GM23338 (cell line): ENCODE data around the gene DIP2C. TPM values are rescaled to one million over a fixed set of nuclear protein-coding genes. Genes with fewer than 3 reads are reported as not detected.

ENCODE experiments used
- ATAC-seq: fragments of 200-7000 bp; cut with Tn5 transposase; 3 replicates; pipeline ENCODE4 v1.9.1; 2020
- DNase-seq: peaks from one replicate; pipeline ENCODE4 v3.0.0-alpha.2; 2015; ENCODE audit warnings: low spot score
- H2AFZ ChIP-seq: fragments of 200-600 bp; sonication (generic); 2 replicates; pipeline ENCODE4 v1.8.0; 2016; ENCODE audit warnings: antibody characterized with exemption, mild to moderate bottlenecking, moderate library complexity
- H3F3A ChIP-seq: fragments of 200-600 bp; sonication (generic); replicated peaks from 2 replicates; pipeline ENCODE4 v1.8.0; 2017; ENCODE audit warnings: antibody characterized with exemption, mixed run types, low read depth
- H3K27ac ChIP-seq: fragments of 200-600 bp; sonication (generic); 2 replicates; pipeline ENCODE4 v1.6.1; 2016; ENCODE audit warnings: low read depth
- H3K27me3 ChIP-seq: fragments of 200-600 bp; sonication (generic); 2 replicates; pipeline ENCODE4 v1.8.0; 2016; ENCODE audit warnings: mild to moderate bottlenecking, mixed run types, moderate library complexity; ENCODE audit not compliant: insufficient read depth
- H3K36me3 ChIP-seq: fragments of 200-600 bp; sonication (generic); 2 replicates; pipeline ENCODE4 v1.8.0; 2016; ENCODE audit warnings: mild to moderate bottlenecking; ENCODE audit not compliant: insufficient read depth
- H3K4me1 ChIP-seq: fragments of 200-600 bp; sonication (generic); 2 replicates; pipeline ENCODE4 v1.8.0; 2016; ENCODE audit warnings: mild to moderate bottlenecking, moderate library complexity; ENCODE audit not compliant: insufficient read depth
- H3K4me2 ChIP-seq: fragments of 200-600 bp; sonication (generic); 2 replicates; pipeline ENCODE4 v1.7.1; 2017; ENCODE audit warnings: mixed run types
- H3K4me3 ChIP-seq: fragments of 200-600 bp; sonication (generic); 2 replicates; pipeline ENCODE4 v1.6.1; 2016; ENCODE audit warnings: mixed run types
- H3K79me2 ChIP-seq: fragments of 200-600 bp; sonication (generic); replicated peaks from 2 replicates; pipeline ENCODE4 v1.8.0; 2017; ENCODE audit warnings: mild to moderate bottlenecking; ENCODE audit not compliant: insufficient read depth
- H3K9me2 ChIP-seq: fragments of 200-600 bp; sonication (generic); 2 replicates; pipeline ENCODE4 v1.8.0; 2017; ENCODE audit not compliant: insufficient read depth
- H4K20me1 ChIP-seq: fragments of 200-600 bp; sonication (generic); replicated peaks from 2 replicates; pipeline ENCODE4 v1.8.0; 2017; ENCODE audit warnings: mild to moderate bottlenecking; ENCODE audit not compliant: insufficient read depth
- H3K27ac Mint-ChIP-seq: 2 replicates; pipeline ENCODE4 v1.8.0; 2020; ENCODE audit warnings: inconsistent platforms, mild to moderate bottlenecking, moderate library complexity, mixed read lengths
- H3K27me3 Mint-ChIP-seq: 3 replicates; pipeline ENCODE4 v1.8.0; 2022; ENCODE audit warnings: low read depth, mild to moderate bottlenecking, moderate library complexity, mixed read lengths, inconsistent platforms; ENCODE audit not compliant: insufficient read depth, poor library complexity
- H3K36me3 Mint-ChIP-seq: 3 replicates; pipeline ENCODE4 v1.8.0; 2021; ENCODE audit warnings: low read depth, mild to moderate bottlenecking, inconsistent platforms, moderate library complexity, mixed read lengths
- H3K4me1 Mint-ChIP-seq: 3 replicates; pipeline ENCODE4 v1.8.0; 2020; ENCODE audit warnings: mild to moderate bottlenecking, inconsistent platforms, mixed read lengths
- H3K4me3 Mint-ChIP-seq: 3 replicates; pipeline ENCODE4 v1.8.0; 2021; ENCODE audit warnings: moderate library complexity, mild to moderate bottlenecking, inconsistent platforms, mixed read lengths
- H3K9me3 Mint-ChIP-seq: 3 replicates; pipeline ENCODE4 v1.8.0; 2020; ENCODE audit warnings: moderate library complexity, mild to moderate bottlenecking, inconsistent platforms, mixed read lengths
- CTCF ChIP-seq, 2 experiments: fragments of 200-600 bp in 1 of 2; sonication (generic) in 1 of 2; conservative IDR thresholded peaks; 2 replicates each; pipeline versions ENCODE4 v1.5.1 to v1.6.1; 2016 to 2017; ENCODE audit warnings: antibody characterized with exemption in 2 of 2, low read depth in 2 of 2, mild to moderate bottlenecking in 2 of 2, moderate library complexity in 1 of 2
- EZH2phosphoT487 ChIP-seq: fragments of 200-600 bp; sonication (generic); IDR thresholded peaks from one replicate; pipeline ENCODE4 v1.8.1; 2018; ENCODE audit warnings: antibody characterized with exemption; ENCODE audit not compliant: unreplicated experiment
- JUNB ChIP-seq: IDR thresholded peaks from one replicate; pipeline ENCODE4 v1.6.1; 2016; ENCODE audit warnings: antibody characterized with exemption; ENCODE audit not compliant: unreplicated experiment
- POLR2AphosphoS5 ChIP-seq: IDR thresholded peaks from 2 replicates; pipeline ENCODE4 v1.6.1; 2016; ENCODE audit warnings: antibody characterized with exemption, low read depth
- STAT1 ChIP-seq: IDR thresholded peaks from one replicate; pipeline ENCODE4 v1.6.1; 2016; ENCODE audit warnings: antibody characterized with exemption; ENCODE audit not compliant: unreplicated experiment
- ZNF114 ChIP-seq: fragments of 250-450 bp; sonication (Bioruptor Pico); IDR thresholded peaks from 2 replicates; pipeline ENCODE4 v1.5.0; 2020; ENCODE audit warnings: mild to moderate bottlenecking, moderate library complexity
- polyA plus RNA-seq: library from polyadenylated mRNA; unstranded; fragments of >200 nt; fragmentation: Nextera tagmentation; extraction: Ambion mirVana; gene quantifications from 2 replicates; pipeline ENCODE4 v1.2.1, GENCODE V29; 2016
- total RNA-seq: library from RNA; depleted of rRNA; stranded (reverse); fragments of >200 nt; shearing (Covaris generic); gene quantifications from 2 replicates; pipeline ENCODE4 v1.2.3, GENCODE V29; 2014
- TF ChIP-seq, protein P1 (sequence below): fragments of 250-450 bp; sonication (Bioruptor Pico); IDR thresholded peaks from 2 replicates; pipeline ENCODE4 v1.5.0; 2020; ENCODE audit warnings: mild to moderate bottlenecking, moderate library complexity
- TF ChIP-seq, protein P2 (sequence below): IDR thresholded peaks from one replicate; pipeline ENCODE4 v1.6.1; 2018; ENCODE audit warnings: antibody characterized with exemption; ENCODE audit not compliant: unreplicated experiment
- TF ChIP-seq, protein P3 (sequence below): IDR thresholded peaks from 2 replicates; pipeline ENCODE4 v1.6.1; 2016; ENCODE audit warnings: antibody characterized with exemption

The DIP2C gene
- total and polyA plus RNA-seq, 2 experiments from 2014 or later, result 5.1 to 7.7 TPM

DNA sequence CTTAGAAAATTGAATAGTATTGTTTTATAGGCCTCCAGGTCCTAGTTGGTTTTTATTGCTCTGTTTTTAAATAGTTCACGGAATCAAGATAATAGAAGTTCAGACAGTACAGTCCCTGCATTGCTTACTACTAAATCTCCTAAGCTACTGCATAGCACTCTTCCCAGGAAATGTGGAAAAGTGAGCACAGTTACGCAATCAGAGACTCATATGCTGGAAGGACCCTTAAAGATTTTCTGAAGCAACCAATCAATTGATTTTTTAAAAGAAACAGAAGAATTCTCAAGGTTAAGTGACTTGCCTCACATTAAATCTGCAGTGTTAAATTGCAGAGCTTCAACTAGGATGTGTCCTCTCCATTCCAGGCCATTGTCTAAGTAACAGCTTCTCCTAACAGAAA is 23.1 kb upstream of the DIP2C start (continued):
- TF ChIP-seq, protein P1, sequence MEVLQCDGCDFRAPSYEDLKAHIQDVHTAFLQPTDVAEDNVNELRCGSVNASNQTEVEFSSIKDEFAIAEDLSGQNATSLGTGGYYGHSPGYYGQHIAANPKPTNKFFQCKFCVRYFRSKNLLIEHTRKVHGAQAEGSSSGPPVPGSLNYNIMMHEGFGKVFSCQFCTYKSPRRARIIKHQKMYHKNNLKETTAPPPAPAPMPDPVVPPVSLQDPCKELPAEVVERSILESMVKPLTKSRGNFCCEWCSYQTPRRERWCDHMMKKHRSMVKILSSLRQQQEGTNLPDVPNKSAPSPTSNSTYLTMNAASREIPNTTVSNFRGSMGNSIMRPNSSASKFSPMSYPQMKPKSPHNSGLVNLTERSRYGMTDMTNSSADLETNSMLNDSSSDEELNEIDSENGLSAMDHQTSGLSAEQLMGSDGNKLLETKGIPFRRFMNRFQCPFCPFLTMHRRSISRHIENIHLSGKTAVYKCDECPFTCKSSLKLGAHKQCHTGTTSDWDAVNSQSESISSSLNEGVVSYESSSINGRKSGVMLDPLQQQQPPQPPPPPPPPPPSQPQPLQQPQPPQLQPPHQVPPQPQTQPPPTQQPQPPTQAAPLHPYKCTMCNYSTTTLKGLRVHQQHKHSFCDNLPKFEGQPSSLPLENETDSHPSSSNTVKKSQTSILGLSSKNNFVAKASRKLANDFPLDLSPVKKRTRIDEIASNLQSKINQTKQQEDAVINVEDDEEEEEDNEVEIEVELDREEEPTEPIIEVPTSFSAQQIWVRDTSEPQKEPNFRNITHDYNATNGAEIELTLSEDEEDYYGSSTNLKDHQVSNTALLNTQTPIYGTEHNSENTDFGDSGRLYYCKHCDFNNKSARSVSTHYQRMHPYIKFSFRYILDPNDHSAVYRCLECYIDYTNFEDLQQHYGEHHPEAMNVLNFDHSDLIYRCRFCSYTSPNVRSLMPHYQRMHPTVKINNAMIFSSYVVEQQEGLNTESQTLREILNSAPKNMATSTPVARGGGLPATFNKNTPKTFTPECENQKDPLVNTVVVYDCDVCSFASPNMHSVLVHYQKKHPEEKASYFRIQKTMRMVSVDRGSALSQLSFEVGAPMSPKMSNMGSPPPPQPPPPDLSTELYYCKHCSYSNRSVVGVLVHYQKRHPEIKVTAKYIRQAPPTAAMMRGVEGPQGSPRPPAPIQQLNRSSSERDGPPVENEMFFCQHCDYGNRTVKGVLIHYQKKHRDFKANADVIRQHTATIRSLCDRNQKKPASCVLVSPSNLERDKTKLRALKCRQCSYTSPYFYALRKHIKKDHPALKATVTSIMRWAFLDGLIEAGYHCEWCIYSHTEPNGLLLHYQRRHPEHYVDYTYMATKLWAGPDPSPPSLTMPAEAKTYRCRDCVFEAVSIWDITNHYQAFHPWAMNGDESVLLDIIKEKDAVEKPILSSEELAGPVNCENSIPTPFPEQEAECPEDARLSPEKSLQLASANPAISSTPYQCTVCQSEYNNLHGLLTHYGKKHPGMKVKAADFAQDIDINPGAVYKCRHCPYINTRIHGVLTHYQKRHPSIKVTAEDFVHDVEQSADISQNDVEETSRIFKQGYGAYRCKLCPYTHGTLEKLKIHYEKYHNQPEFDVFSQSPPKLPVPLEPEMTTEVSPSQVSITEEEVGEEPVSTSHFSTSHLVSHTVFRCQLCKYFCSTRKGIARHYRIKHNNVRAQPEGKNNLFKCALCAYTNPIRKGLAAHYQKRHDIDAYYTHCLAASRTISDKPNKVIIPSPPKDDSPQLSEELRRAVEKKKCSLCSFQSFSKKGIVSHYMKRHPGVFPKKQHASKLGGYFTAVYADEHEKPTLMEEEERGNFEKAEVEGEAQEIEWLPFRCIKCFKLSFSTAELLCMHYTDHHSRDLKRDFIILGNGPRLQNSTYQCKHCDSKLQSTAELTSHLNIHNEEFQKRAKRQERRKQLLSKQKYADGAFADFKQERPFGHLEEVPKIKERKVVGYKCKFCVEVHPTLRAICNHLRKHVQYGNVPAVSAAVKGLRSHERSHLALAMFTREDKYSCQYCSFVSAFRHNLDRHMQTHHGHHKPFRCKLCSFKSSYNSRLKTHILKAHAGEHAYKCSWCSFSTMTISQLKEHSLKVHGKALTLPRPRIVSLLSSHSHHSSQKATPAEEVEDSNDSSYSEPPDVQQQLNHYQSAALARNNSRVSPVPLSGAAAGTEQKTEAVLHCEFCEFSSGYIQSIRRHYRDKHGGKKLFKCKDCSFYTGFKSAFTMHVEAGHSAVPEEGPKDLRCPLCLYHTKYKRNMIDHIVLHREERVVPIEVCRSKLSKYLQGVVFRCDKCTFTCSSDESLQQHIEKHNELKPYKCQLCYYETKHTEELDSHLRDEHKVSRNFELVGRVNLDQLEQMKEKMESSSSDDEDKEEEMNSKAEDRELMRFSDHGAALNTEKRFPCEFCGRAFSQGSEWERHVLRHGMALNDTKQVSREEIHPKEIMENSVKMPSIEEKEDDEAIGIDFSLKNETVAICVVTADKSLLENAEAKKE (CRISPR knock-in tag), result no peak
- no peak for TF ChIP-seq POLR2AphosphoS5
- TF ChIP-seq JUNB, result no peak
- TF ChIP-seq, protein P2, sequence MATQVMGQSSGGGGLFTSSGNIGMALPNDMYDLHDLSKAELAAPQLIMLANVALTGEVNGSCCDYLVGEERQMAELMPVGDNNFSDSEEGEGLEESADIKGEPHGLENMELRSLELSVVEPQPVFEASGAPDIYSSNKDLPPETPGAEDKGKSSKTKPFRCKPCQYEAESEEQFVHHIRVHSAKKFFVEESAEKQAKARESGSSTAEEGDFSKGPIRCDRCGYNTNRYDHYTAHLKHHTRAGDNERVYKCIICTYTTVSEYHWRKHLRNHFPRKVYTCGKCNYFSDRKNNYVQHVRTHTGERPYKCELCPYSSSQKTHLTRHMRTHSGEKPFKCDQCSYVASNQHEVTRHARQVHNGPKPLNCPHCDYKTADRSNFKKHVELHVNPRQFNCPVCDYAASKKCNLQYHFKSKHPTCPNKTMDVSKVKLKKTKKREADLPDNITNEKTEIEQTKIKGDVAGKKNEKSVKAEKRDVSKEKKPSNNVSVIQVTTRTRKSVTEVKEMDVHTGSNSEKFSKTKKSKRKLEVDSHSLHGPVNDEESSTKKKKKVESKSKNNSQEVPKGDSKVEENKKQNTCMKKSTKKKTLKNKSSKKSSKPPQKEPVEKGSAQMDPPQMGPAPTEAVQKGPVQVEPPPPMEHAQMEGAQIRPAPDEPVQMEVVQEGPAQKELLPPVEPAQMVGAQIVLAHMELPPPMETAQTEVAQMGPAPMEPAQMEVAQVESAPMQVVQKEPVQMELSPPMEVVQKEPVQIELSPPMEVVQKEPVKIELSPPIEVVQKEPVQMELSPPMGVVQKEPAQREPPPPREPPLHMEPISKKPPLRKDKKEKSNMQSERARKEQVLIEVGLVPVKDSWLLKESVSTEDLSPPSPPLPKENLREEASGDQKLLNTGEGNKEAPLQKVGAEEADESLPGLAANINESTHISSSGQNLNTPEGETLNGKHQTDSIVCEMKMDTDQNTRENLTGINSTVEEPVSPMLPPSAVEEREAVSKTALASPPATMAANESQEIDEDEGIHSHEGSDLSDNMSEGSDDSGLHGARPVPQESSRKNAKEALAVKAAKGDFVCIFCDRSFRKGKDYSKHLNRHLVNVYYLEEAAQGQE, result no peak

DNA sequence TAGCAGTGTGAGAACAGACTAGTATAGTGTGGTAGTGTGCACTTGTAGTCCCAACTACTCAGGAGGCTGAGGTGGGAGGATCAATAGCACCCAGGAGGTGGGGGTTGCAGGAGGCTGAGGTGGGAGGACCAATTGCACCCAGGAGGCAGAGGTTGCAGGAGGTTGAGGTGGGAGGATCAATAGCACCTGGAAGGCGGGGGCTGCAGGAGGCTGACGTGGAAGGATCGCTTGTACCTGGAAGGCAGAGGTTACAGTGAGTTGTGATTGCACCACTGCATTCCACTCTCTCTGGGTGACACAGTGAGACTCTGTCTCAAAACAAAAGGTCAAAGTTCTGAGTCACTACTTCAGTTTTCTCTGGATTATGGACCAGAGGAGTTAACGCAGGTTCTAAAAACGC is 22.6 kb upstream of the DIP2C start:
- no peak for ATAC-seq
- Mint-ChIP-seq H3K27me3 (peaks cover 2% of the 10 kb centered on the region), H3K9me3 (peaks cover 26% of the 10 kb centered on the region)
- TF ChIP-seq CTCF (conservative IDR thresholded peaks at IDR 0.05; ENCODE audit: low read depth in 2 of 2) (no peak), EZH2phosphoT487 (no peak), ZNF114 (CRISPR knock-in tag) (no peak), STAT1 (no peak)
- TF ChIP-seq, protein P3, sequence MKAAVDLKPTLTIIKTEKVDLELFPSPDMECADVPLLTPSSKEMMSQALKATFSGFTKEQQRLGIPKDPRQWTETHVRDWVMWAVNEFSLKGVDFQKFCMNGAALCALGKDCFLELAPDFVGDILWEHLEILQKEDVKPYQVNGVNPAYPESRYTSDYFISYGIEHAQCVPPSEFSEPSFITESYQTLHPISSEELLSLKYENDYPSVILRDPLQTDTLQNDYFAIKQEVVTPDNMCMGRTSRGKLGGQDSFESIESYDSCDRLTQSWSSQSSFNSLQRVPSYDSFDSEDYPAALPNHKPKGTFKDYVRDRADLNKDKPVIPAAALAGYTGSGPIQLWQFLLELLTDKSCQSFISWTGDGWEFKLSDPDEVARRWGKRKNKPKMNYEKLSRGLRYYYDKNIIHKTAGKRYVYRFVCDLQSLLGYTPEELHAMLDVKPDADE, result no peak

More for the DNA sequence above, 22.6 kb upstream of the DIP2C start:
- H3K4me3 ChIP-seq, result no peak overlapping the region
- no peak overlapping the region for H3K4me2 ChIP-seq
- H3K4me1 ChIP-seq, result no peaks in the 10 kb centered on the region
- H3K4me3 Mint-ChIP-seq, result no peak overlapping the region
- no peaks in the 10 kb centered on the region for H3K4me1 Mint-ChIP-seq
- H3K9me2 ChIP-seq, result 0 out of 2 replicates have a peak, but pooled peaks cover 3% of the 10 kb centered on the region
- H3F3A ChIP-seq, result no peaks in the 10 kb centered on the region
- no peak for DNase-seq
- H3K27me3 ChIP-seq, result no peaks in the 10 kb centered on the region
- H4K20me1 ChIP-seq, result no peaks in the 10 kb centered on the region
- H3K27ac Mint-ChIP-seq, result no peak overlapping the region
- no peaks in the 10 kb centered on the region for H3K36me3 ChIP-seq
- no peak overlapping the region for H2AFZ ChIP-seq
- H3K79me2 ChIP-seq, result no peaks in the 10 kb centered on the region
- no peak overlapping the region for H3K27ac ChIP-seq
- H3K36me3 Mint-ChIP-seq, result peaks cover 9% of the 10 kb centered on the region; the same call in 2 of the 3 replicates
